K562 (cell line): Measurements from ENCODE around the gene EFNA2. TPM values are rescaled to one million over a fixed set of nuclear protein-coding genes. Genes with fewer than 3 reads are reported as not detected.
A peak's percentile ranks its signal among the peaks of the same experiment; 100 is the strongest.

ENCODE experiments used
- BDP1 ChIP-seq: IDR thresholded peaks from 3 replicates; pipeline ENCODE4 v1.6.1; 2011; ENCODE audit not compliant: insufficient read length, insufficient read depth
- BRCA1 ChIP-seq, 2 experiments: fragments of 450-650 bp in 1 of 2; sonication (generic) in 1 of 2; formaldehyde crosslinking in 1 of 2; IDR thresholded peaks; 2 replicates each; pipeline versions ENCODE4 v1.5.0 to v1.6.1; 2017 to 2020; ENCODE audit warnings: mild to moderate bottlenecking in 1 of 2, missing genetic modification reagents in 1 of 2
- HDAC6 ChIP-seq: IDR thresholded peaks from 2 replicates; pipeline ENCODE4 v1.6.1; 2012; ENCODE audit warnings: low read depth, mild to moderate bottlenecking, control low read depth, inconsistent platforms, low read length, moderate library complexity
- HDAC8 ChIP-seq: fragments of 450-650 bp; IDR thresholded peaks from 2 replicates; pipeline ENCODE4 v1.6.1; 2016; ENCODE audit warnings: mild to moderate bottlenecking, missing genetic modification characterization, moderate library complexity, missing compliant biosample characterization
- HIVEP1 ChIP-seq: fragments of 250-450 bp; sonication (Bioruptor Pico); IDR thresholded peaks from 2 replicates; pipeline ENCODE4 v1.4.0; 2020; ENCODE audit warnings: mild to moderate bottlenecking
- LARP7 ChIP-seq: fragments of 450-650 bp; IDR thresholded peaks from 2 replicates; pipeline ENCODE4 v1.6.1; 2016
- MAZ ChIP-seq, 2 experiments: fragments of 450-650 bp in 1 of 2; sonication (generic) in 1 of 2; formaldehyde crosslinking; IDR thresholded peaks in 1 of 2; conservative IDR thresholded peaks in 1 of 2; 2 replicates each; pipeline versions ENCODE4 v1.4.0 to v1.5.0; 2020; ENCODE audit warnings: mild to moderate bottlenecking in 1 of 2, missing genetic modification reagents in 1 of 2
- MLX ChIP-seq, 2 experiments: fragments of 450-650 bp in 1 of 2; sonication (generic) in 1 of 2; formaldehyde crosslinking; conservative IDR thresholded peaks; 2 replicates each; pipeline versions ENCODE4 v1.4.0 to v1.8.1; 2020 to 2022; ENCODE audit warnings: mild to moderate bottlenecking in 1 of 2, missing genetic modification reagents in 1 of 2
- MYC ChIP-seq, 2 experiments: fragments of 250-450 bp in 1 of 2; sonication (Bioruptor Pico) in 1 of 2; IDR thresholded peaks; 2 replicates each; pipeline versions ENCODE4 v1.5.1 to v1.6.1; 2012 to 2021; ENCODE audit warnings: low read depth in 2 of 2, borderline replicate concordance in 1 of 2, improper control_type of control experiment in 1 of 2, low read length in 1 of 2, mild to moderate bottlenecking in 1 of 2, moderate library complexity in 1 of 2
- PCBP1 ChIP-seq: fragments of 200-400 bp; formaldehyde crosslinking; IDR thresholded peaks from 2 replicates; pipeline ENCODE4 v1.6.1; 2018; ENCODE audit warnings: mild to moderate bottlenecking, low read depth, low read length; ENCODE audit not compliant: poor library complexity, severe bottlenecking
- PHF20 ChIP-seq: fragments of 450-650 bp; IDR thresholded peaks from 2 replicates; pipeline ENCODE4 v1.6.1; 2018; ENCODE audit not compliant: partially characterized antibody
- TARDBP ChIP-seq: fragments of 450-650 bp; IDR thresholded peaks from 2 replicates; pipeline ENCODE4 v1.6.1; 2016
- TFAM ChIP-seq: fragments of 250-450 bp; sonication (Bioruptor Pico); conservative IDR thresholded peaks from 2 replicates; pipeline ENCODE4 v1.5.0; 2021; ENCODE audit warnings: mild to moderate bottlenecking, moderate library complexity
- USF1 ChIP-seq: sonication (generic); formaldehyde crosslinking; IDR thresholded peaks from 2 replicates; pipeline ENCODE4 v1.9.0; 2022; ENCODE audit warnings: mild to moderate bottlenecking, missing genetic modification reagents
- ZNF174 ChIP-seq: fragments of 250-450 bp; sonication (Bioruptor Pico); IDR thresholded peaks from 2 replicates; pipeline ENCODE4 v1.4.0; 2020; ENCODE audit warnings: mild to moderate bottlenecking
- ZNF764 ChIP-seq: fragments of 250-450 bp; sonication (Bioruptor Pico); IDR thresholded peaks from 2 replicates; pipeline ENCODE4 v1.4.0; 2020; ENCODE audit warnings: low read depth, mild to moderate bottlenecking, moderate library complexity
- ZSCAN29 ChIP-seq: fragments of 450-650 bp; IDR thresholded peaks from 2 replicates; pipeline ENCODE4 v1.6.1; 2017
- polyA plus RNA-seq, 8 experiments: library from polyadenylated mRNA; depleted of rRNA in 4 of 8; stranded (reverse) in 5 of 8; unstranded in 3 of 8; fragments of >200 nt; fragmentation: Nextera tagmentation in 2 of 8; fragmentation: Illumina TruSeq in 1 of 8; extraction: Ambion mirVana in 2 of 8; extraction: Trizol in 1 of 8; gene quantifications; 2 replicates each; pipeline versions ENCODE4 v1.2.1 to v1.2.3, GENCODE V29; 2011 to 2014; ENCODE audit warnings: inconsistent platforms in 1 of 8, missing spikeins in 1 of 8
- total RNA-seq, 7 experiments: library from RNA; depleted of rRNA in 6 of 7; stranded (reverse); fragments of >200 nt in 6 of 7; fragmentation: Illumina TruSeq in 2 of 7; extraction: Trizol in 2 of 7; gene quantifications; 2 replicates each; pipeline versions ENCODE4 v1.2.1 to v1.2.3, GENCODE V29; 2011 to 2021; ENCODE audit warnings: low replicate concordance in 1 of 7
- TF ChIP-seq, protein P1 (sequence below): sonication (generic); formaldehyde crosslinking; IDR thresholded peaks from 2 replicates; pipeline ENCODE4 v1.8.0; 2022; ENCODE audit warnings: missing genetic modification reagents, mild to moderate bottlenecking, moderate library complexity, borderline replicate concordance

Gene EFNA2
- total and polyA plus RNA-seq, 9 of the 15 experiments (the other 6 are each of a cell fraction or from before 2014, with no cell fraction given): 0.11 to 0.44 (median 0.15) TPM; not detected in 6

DNA sequence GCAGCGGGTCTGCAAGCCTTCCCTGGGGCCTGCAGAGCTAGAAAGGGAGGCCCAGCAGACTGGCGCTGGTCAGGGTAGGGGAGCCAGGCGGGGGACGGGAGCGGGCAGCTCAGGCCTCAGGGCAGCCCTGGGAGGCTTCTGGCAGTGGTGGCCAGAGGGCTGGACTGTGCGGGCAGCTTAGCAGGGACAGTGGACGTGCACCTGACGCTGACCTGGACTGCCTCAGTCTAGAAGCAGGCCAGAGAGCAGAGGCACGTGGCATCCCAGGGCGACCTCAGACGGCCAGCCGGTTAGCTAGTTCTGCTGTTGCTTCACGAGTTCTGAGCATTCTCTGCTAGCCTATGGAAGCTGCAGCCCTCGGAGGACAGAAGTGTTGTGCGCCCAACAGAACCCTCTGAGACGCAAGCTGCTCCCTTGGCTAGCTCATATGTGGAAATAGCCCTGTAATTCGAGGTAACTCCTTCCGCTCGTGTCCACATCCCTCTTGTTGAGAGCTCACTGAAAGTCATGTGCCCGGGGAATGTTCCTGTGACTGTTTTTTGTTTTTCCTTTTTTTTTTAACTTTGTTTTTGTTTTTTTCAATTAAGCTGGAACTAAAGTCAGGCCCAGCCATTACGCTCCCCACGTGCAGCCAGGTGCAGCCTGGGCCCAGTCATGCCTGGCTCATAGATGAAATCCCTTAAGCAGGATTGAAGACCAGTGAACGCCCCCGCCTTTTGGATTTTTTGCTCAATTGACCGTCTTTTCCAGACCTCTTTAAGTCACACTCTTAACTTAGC is 12.2 kb upstream of the EFNA2 start (continued):
- TF ChIP-seq MLX (CRISPR knock-in tag; conservative IDR thresholded peaks at IDR 0.05): no peak
- no peak for TF ChIP-seq ZNF764
- no peak for TF ChIP-seq HDAC6
- no peak for TF ChIP-seq TFAM (CRISPR knock-in tag)
- TF ChIP-seq HIVEP1 (CRISPR knock-in tag): no peak
- no peak for TF ChIP-seq MYC (IDR thresholded peaks at IDR 0.05; ENCODE audit: low read depth, low read length)
- TF ChIP-seq MYC (CRISPR knock-in tag; IDR thresholded peaks at IDR 0.05; ENCODE audit: borderline replicate concordance, low read depth): no peak
- no peak for TF ChIP-seq ZNF174 (CRISPR knock-in tag)
- no peak for TF ChIP-seq PHF20
- no peak for TF ChIP-seq BDP1
- no peak for TF ChIP-seq LARP7
- TF ChIP-seq PCBP1: no peak
- no peak for TF ChIP-seq ZSCAN29
- TF ChIP-seq MAZ (CRISPR knock-in tag; conservative IDR thresholded peaks at IDR 0.05 in 1 of 2, IDR thresholded peaks at IDR 0.05 in 1 of 2): peak in 1 of 2 experiments; percentile 37; a peak in 3 of 4 replicates
- TF ChIP-seq TARDBP: no peak
- TF ChIP-seq, protein P1, sequence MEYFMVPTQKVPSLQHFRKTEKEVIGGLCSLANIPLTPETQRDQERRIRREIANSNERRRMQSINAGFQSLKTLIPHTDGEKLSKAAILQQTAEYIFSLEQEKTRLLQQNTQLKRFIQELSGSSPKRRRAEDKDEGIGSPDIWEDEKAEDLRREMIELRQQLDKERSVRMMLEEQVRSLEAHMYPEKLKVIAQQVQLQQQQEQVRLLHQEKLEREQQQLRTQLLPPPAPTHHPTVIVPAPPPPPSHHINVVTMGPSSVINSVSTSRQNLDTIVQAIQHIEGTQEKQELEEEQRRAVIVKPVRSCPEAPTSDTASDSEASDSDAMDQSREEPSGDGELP (CRISPR knock-in tag): no peak
- TF ChIP-seq HDAC8: no peak
- TF ChIP-seq USF1 (CRISPR knock-in tag): no peak; the same call in 1 of the 2 replicates
- no peak for TF ChIP-seq BRCA1 (IDR thresholded peaks at IDR 0.05)
- no peak for TF ChIP-seq BRCA1 (CRISPR knock-in tag; IDR thresholded peaks at IDR 0.05)
